Non-pigmented ciliary epithelial cell (primary cell): ENCODE results near the gene IL26.
"Not testable (repeated sequence)": the region's sequence is repeated elsewhere in the genome, so short reads cannot be mapped to it uniquely, and the experiment has no call there.

Source experiments
- DNase-seq: peaks from one replicate; pipeline ENCODE4 v3.0.0-alpha.2; 2010; ENCODE audit warnings: low read depth

Gene IL26

GRCh38 chr12:68239309-68239982 lies 13.8 kb upstream of the IL26 start:
- no peak for DNase-seq

GRCh38 chr12:68237619-68238018 lies 12.0 kb upstream of the IL26 start:
- DNase-seq: no peak

- no peak for DNase-seq
Measured at GRCh38 chr12:68237078-68237477, 11.5 kb upstream of the IL26 start.

GRCh38 chr12:68236421-68237059 lies 10.9 kb upstream of the IL26 start:
- DNase-seq: no peak

- DNase-seq: no peak
Measured at GRCh38 chr12:68235576-68235975, 10.0 kb upstream of the IL26 start.

- no peak for DNase-seq
Measured at GRCh38 chr12:68234140-68234539, 8.5 kb upstream of the IL26 start.

GRCh38 chr12:68233498-68233897 lies 7.9 kb upstream of the IL26 start:
- no peak for DNase-seq

- DNase-seq: no peak
Measured at GRCh38 chr12:68231691-68232090, 6.1 kb upstream of the IL26 start.

- no peak for DNase-seq
Measured at GRCh38 chr12:68231229-68231628, 5.6 kb upstream of the IL26 start.

- DNase-seq: no peak
Measured at GRCh38 chr12:68229956-68230355, 4.3 kb upstream of the IL26 start.

- no peak for DNase-seq
Measured at GRCh38 chr12:68227356-68227755, 1.7 kb upstream of the IL26 start.

GRCh38 chr12:68224613-68225285 lies 861 bp downstream of the IL26 start:
- DNase-seq: peak; percentile 27

GRCh38 chr12:68223067-68223747 lies 2.4 kb downstream of the IL26 start:
- DNase-seq: peak; percentile 77

GRCh38 chr12:68222326-68222725 lies 3.3 kb downstream of the IL26 start:
- DNase-seq: no peak

GRCh38 chr12:68221497-68221896 lies 4.1 kb downstream of the IL26 start:
- no peak for DNase-seq

- no peak for DNase-seq
Measured at GRCh38 chr12:68210875-68211274, 14.7 kb downstream of the IL26 start.

- DNase-seq: not testable (repeated sequence)
Measured at GRCh38 chr12:68209048-68209728, 16.4 kb downstream of the IL26 start.

GRCh38 chr12:68207276-68207675 lies 18.3 kb downstream of the IL26 start:
- no peak for DNase-seq

GRCh38 chr12:68206446-68206845 lies 19.2 kb downstream of the IL26 start:
- no peak for DNase-seq

GRCh38 chr12:68203460-68203875 lies 22.1 kb downstream of the IL26 start:
- DNase-seq: no peak

GRCh38 chr12:68200854-68201253 lies 24.8 kb downstream of the IL26 start:
- DNase-seq: peak; percentile 72

- DNase-seq: no peak
Measured at GRCh38 chr12:68199127-68199526, 26.5 kb downstream of the IL26 start.
